ENCODE results near the gene ATP2A2.

Gene ATP2A2

GRCh38 chr12:110311903-110312302 is 30.9 kb downstream of the ATP2A2 start:
- DNase-seq (ENCODE audit: low read depth), result no peak
- H3K4me3 ChIP-seq (ENCODE audit: low read length), result no peak overlapping the region
- no peak for TF ChIP-seq CTCF (IDR thresholded peaks at IDR 0.05; ENCODE audit: insufficient read depth, low read depth, low read length, missing control alignments)

- TF ChIP-seq CTCF (IDR thresholded peaks at IDR 0.05; ENCODE audit: insufficient read depth, low read depth, low read length, missing control alignments), result no peak
- DNase-seq (ENCODE audit: low read depth), result peak; percentile 95
- no peak overlapping the region for H3K4me3 ChIP-seq (ENCODE audit: low read length)
Observed at GRCh38 chr12:110312581-110313360, 31.7 kb downstream of the ATP2A2 start.

GRCh38 chr12:110314308-110314707 is 33.3 kb downstream of the ATP2A2 start:
- DNase-seq (ENCODE audit: low read depth), result peak; percentile 65
- H3K4me3 ChIP-seq (ENCODE audit: low read length), result no peak overlapping the region
- no peak for TF ChIP-seq CTCF (IDR thresholded peaks at IDR 0.05; ENCODE audit: insufficient read depth, low read depth, low read length, missing control alignments)

- TF ChIP-seq CTCF (IDR thresholded peaks at IDR 0.05; ENCODE audit: insufficient read depth, low read depth, low read length, missing control alignments), result no peak
- peak; percentile 38 for DNase-seq (ENCODE audit: low read depth)
- no peak overlapping the region for H3K4me3 ChIP-seq (ENCODE audit: low read length)
Observed at GRCh38 chr12:110316861-110317260, 35.8 kb downstream of the ATP2A2 start.

- no peak for DNase-seq (ENCODE audit: low read depth)
- H3K4me3 ChIP-seq (ENCODE audit: low read length), result no peak overlapping the region
- no peak for TF ChIP-seq CTCF (IDR thresholded peaks at IDR 0.05; ENCODE audit: insufficient read depth, low read depth, low read length, missing control alignments)
Observed at GRCh38 chr12:110317911-110318310, 36.9 kb downstream of the ATP2A2 start.

GRCh38 chr12:110320550-110320949 is 39.5 kb downstream of the ATP2A2 start:
- no peak for TF ChIP-seq CTCF (IDR thresholded peaks at IDR 0.05; ENCODE audit: insufficient read depth, low read depth, low read length, missing control alignments)
- H3K4me3 ChIP-seq (ENCODE audit: low read length), result no peak overlapping the region
- DNase-seq (ENCODE audit: low read depth), result no peak

- no peak for DNase-seq (ENCODE audit: low read depth)
- no peak for TF ChIP-seq CTCF (IDR thresholded peaks at IDR 0.05; ENCODE audit: insufficient read depth, low read depth, low read length, missing control alignments)
- no peak overlapping the region for H3K4me3 ChIP-seq (ENCODE audit: low read length)
Observed at GRCh38 chr12:110329710-110330109, 48.7 kb downstream of the ATP2A2 start.
